ENCODE data around the gene NTMT1.
A peak's percentile ranks its signal among the peaks of the same experiment; 100 is the strongest.

The NTMT1 gene

DNA sequence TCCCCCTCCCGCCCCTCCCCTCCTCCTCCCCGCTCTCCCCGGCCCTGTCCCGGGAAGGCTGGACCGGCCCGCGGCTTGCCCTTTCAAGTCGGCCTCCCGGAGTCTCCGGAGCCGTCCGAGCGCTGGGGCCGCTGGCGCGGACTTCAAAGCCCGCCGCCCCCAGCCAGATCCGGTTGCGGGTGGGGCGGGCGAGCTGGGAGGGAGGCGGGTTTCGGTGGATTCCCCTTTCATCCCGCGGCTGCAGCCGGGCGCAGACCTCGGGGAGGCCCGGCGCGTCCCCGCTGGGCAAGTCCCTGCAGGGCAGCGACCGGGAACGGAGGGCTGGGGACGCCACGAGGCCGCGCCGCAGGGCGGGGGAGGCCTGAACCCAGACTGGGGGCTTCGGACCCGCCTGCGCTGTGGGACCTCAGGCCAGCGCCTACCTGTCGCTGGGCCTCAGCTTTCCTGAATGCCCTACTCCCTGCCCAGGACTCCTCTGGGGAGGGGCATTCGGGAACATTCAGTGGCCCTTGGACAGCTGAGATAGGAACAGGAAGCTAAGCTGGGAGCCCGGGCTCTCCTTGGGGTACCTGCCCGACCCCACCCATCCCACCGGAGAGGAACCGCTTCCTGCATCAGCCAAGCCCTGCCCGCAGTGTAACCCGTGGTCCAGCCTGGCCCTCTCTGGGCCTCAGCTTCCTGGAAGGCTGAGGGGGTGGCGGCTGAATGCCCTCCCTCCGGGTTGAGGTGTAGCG lies 28.4 kb upstream of the NTMT1 start:
- DNase-seq (ENCODE audit: low spot score), result no peak

DNA sequence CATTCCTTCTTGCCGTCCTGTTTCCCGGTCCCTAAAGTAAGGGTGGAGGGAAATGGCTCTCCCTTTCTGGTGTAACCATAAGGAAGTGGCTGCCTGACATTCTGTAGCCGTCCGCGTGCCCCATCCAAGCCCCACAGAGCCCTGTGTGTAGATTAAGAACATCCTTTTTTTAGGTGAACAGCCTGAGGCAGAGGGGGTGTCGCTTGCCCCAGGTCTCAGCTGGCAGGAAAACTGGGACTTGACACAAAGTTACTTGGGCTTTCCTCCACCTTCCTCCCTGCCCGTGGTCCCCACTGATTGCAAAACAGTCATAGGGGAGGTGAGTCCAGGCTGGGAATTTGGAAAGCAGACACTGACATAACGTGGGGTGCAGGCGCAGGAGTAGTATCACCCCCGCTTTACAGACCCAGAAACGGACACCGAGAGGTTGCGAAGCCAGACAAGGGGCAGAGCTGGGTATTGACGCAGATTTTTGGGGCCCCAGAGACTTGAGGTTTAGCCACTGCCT lies 27.8 kb upstream of the NTMT1 start:
- DNase-seq (ENCODE audit: low spot score), result no peak

DNA sequence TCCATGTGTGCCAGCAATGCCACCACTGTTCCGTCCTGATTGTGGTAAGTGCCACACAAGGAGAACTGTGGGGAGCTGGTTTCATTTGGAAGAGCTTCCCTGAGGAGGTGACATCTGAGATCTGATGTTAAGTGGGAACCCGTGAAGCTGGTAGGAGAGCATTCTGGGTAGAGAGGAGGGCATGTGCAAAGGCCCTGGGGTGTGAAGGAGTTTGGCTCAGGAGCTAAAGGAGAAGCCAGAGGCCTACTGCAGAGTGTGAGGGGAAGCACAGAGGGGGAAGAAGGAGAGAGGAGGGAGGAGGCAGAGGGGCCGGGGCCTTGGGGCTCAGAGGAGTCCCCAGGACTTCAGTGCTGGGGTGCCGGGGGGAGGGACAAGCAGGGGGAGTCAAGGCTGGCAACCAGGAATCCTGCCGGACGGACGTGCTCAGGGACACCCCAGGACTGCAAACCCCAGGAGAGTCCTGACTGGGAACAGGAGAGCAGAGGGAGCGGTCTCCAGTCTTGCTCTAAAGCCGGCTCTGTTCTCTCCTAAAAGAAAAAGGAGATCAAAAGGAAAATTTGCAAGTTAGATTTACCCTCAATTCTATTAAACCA lies 24.8 kb upstream of the NTMT1 start:
- no peak for DNase-seq (ENCODE audit: low spot score)

DNA sequence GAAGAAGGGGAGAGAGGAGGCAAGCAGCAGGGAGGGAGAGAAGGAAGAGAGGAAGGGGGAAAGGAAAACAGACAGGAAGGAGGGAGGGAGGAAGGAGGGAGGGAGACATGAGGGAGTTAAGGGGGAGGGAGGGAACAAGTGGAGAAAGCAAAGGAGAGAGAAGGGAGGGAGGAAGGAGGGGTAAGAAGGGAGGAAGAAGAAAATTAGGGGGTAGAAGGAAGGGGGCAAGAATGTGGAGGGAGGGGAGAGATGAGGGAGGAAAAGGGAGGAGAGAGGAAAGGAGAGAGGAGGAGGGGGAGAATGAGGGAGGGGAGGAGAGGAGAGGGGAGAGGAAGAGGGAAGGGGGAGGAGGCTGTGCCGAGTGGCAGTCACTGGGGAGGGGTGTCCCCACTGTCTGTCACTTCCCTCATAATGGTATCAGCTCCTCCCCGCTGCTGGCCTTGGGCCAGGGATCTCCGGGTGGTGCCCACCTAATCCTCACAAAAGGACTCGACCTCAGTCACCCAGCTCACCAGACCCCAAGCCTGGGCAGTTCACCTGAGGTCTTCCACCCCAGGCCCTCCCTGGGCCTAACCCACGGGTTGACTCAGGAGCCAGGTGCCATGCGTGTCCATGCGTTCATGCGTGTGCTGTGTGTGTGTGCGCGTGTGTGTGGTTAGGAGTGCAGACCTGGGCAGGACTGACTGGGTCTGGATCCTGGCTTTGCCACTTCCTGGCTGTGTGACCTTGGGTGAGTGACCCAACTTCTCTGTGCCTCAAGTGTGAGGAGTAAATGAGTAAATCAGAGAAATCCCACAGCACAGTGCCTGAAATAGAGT lies 23.2 kb upstream of the NTMT1 start:
- no peak for DNase-seq (ENCODE audit: low spot score)

DNA sequence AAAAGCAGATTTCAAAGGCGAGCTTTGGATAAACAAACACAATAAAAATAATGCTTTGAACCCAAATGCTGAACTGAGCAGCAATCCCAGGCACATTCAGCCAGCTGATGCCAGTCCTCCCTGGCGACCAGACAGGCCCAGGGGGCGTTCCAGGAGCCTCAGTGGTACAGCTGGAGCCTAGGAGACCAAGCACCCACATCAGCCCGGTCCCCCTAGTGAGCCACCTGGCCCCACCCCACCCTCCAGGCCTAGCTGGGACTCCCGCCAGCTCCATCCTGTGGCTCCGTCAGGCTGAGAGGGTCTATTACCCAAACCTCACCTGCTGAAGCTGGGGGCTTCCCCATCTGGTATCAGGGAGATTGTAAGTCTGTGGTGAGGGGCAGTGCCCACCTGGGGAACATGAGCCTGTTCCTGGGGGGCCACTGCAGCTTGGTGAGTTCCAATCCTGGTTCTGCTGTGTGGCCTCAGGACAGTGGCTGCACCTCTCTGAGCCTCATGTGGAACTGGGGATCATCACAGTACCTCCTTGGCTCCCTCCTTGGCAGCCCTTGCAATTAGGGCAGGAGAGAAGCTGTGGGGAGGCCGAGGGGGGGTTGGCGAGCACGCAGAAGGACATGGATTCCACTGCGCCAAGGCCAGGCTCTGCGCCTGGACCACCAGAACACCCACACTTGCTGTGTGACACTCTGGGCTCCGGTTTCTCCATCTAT lies 21.8 kb upstream of the NTMT1 start:
- DNase-seq (ENCODE audit: low spot score), result no peak

DNA sequence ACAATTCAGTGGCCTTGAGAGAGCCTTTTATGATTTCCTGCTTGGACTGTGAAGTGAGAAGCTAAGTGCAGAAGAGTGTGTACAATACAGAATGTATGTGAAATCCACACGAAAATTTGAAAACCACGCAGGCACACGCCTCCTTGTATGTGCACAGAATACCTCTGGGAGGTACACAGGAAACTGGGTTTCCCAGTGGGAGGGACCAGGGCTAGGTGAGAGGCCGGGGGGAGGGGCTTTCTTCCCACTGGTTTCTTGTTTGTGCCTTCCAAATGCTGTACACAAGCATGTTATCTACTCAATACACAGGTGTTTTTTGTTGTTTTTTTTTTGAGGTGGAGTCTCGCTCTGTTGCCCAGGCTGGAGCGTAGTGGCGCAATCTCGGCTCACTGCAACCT lies 21.2 kb upstream of the NTMT1 start:
- no peak for DNase-seq (ENCODE audit: low spot score)

DNA sequence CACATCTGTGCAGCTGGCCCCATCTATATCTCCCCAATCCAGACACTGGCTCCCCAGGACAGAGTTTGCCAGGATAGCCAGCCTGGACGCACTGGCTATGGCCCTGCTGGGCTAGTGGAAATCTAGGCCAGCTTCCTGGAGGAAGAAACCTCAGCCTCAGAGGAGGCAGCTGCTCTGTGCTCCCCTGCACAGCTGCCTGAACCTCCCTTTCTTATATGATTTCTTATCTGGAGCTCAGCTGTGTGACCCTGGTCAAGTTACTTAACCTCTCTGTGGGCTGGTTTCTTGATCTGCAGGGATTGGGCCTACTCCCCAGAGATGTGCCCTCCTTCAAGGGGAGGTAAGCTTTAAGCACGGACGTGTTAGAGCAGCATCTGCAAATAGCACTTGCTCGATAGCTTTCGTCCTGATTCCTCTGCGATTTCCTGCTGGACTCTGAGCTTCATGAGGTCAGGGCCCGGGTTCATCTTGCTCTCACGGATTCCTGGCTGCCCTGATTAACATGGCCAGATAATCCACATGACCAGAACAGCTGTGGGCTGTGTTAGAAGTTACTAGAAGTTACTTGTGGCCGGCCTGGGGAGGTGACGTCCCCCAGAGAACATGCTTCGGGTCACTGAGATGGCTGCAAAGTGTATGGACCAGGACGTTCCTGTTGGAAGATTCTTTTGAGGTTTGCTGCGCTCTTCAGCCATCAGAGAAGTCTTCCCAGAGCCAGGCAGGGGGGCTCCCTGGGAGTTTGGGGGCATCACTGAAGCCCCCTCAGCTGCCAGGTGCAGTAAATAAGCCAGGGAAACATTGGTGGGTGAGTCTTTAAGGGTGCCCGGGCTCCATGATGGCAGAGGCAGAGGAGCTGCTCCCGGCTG lies 19.6 kb upstream of the NTMT1 start:
- DNase-seq (ENCODE audit: low spot score), result no peak

DNA sequence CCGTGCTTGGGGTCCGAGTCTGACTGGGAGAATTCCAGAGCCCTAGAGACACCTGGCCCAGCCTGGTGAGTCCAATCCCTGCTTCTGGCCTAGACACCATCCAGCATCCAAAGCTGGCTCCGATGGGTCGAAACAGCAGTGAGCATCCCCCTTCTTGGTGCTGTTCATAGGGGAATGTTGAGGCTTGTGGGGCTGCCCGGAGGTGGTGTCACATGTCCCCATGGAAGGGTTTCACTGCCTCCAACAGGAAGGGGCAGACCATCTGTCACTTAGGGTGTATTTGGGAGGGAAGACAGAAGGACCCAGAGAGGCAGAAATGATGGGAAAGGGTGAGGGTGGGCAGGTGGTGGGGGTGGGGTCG lies 19.0 kb upstream of the NTMT1 start:
- no peak for DNase-seq (ENCODE audit: low spot score)

DNA sequence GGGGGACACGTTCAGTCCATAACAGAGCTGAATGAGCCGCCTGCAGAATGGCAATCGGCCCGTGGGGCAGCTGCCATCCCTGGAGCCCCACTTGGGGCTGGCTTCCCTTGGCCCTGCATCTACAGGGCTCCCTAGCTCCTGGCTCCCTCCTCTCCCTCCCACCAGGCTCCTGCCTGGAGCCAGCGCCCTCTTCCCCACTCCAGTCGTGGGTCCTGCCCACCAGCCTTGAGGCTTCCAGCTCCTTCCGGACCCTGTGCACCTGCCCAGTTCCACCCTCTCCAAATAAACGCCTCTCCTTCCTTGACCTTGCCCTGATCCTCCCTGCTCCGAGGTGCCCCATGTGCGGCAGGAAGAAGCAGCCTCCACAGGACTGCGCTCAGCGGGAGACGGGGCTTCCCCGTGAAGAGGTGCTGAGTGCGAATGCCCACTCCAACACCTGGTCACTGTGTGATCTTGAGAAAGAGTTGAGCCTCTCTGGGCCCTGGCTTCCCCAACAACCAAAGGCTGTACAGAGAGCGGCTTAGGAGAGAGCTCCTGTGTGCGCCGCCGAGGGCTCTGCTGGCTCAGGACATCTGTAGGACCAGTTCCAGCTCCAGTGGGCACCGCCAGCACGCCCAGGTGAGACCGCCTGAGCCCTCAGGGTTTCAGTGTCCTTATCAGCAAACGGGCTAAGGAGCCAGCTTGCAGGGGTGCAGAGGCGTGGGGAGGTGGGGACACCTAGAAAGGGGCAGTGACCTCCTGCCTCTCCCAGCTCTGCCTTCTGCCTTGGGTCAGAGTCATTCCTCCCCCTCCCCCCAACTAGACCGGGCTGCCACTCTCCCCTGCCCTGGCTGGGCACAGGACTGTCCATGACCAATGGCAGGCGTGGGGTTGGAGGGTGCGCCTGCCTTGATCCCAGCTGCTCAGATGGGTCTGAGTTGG lies 17.1 kb upstream of the NTMT1 start:
- DNase-seq (ENCODE audit: low spot score), result no peak

DNA sequence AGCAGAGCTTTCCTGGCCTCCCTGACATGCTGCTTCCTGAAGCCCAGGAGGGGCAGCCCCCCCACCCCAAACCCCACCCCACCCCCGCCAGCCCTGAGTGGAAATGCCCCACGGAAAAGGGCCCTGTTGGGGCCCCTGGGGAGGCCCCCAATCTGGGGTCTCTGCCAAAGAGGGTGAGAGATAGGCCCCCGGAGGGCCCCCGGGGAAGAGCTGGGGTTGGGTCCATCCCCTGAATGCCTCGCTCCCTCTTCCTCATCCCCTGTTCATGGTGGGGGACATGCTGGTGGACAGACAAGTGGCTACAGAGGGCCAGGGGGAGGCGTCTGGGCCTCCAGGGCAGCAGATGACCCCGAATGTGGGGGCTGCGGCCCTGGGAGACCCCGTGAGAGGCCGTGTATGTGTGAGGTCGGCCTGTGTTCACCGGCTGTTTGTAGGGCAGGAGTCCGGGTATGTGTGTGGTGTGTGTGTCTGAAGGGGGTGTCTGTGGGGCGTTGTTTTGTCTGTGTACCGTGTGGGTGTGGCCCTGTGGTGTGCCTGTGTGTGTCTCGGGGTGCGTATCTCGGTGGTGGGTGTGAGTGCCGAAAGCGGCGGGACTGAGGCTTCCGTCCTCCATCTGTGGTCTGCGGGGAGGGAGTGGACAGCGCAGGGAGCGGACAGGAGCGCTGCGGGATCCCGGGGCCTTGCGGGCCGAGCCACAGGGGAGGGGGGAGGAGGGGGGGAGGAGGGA lies 16.3 kb upstream of the NTMT1 start:
- no peak for DNase-seq (ENCODE audit: low spot score)

DNA sequence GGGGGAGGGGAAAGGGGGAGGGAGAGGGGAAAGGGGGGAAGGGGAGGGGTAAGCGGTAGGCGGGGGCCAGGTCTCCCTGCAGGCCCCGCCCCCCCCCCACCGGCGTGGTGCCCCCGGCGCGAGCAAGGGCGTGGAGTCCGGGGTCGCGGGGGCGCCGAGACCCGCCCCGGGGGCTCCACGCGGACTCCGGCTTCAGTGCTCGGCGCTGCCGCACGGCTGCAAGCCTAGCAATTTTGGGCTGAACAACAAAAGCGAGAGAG lies 15.8 kb upstream of the NTMT1 start:
- DNase-seq (ENCODE audit: low spot score), result no peak

DNA sequence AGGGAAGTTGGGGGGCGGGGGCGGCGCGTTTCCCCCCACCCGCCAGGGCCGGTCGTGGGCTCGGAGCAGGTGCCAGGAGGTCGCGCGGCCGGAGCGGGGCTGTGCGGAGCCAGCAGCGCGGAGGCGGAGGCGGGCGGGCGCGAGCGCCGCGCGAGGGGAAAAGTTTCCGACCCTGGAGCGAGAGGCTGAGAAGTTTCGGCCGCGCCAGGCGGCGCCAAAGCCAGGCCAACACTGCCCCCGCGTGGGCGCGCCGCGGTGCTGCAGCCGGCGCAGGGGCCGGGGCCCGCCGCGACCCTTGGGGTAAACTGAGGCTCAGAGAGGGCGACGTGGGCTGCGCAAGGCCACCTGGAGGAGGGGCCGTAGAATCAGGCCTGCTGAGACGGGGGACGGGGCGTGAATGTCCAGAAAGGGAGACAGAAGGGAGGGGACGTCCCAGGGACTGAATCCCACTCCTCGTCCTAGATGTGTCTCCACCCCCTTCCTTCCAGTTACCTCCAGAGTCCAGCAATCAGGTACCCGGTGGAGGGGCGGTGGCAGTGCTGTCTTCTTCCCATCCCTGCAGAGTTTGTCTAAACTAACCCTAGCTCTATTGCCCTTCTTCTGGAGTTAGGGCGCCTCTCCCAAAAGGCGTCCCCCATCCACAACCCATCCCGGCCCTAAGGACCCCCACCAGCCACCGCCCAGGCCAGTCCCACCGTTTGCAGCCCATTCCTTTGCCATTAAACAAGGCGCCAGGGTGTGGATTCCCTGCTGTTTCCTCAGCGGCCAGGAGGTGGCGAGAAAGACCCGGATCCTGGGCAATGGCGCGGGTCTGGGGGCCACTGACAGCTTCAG lies 15.3 kb upstream of the NTMT1 start:
- DNase-seq (ENCODE audit: low spot score), result peak; percentile 88

DNA sequence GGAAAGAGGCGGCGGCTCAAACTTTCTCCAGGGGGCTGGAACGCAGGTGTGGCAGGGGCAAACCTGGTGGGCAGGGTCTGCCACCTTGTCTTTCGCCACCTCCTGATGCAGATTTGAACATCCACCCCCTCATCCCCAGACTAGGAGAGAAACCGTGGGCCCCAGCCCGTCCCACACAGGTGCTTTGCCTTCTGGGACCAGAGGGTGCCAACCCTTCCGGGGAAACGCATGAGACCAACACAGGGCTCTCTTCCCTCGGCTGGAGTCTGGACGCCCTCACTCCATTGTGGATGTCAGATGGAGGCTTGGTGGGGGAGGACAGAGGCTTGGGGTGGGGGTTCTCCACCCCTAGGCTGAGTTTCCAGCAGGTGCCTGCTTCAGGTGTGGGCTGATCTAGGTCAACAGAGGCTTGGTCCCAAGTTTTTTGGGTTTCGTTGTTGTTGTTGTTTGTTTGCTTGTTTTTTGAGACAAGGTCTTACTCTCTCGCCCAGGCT lies 14.6 kb upstream of the NTMT1 start:
- DNase-seq (ENCODE audit: low spot score), result no peak

DNA sequence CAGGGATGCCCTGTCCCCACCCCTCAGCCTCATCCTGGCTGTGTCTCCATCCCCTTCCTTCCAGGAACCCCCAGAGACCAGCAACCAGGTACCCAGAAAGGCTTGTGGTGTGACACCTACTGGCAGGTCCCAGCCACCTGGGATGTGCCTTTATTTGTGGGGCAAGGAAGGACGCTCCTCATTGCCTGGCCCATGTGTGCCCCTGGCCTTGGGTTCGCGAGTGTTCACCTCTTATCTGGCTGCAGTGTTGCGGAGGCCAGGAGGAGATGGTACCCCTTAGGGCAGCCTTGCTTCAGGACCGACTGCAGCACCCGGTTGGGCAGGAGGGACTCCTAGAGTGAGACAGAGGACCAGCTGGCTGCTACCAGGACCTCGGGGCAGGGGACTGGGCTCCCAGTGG lies 13.8 kb upstream of the NTMT1 start:
- DNase-seq (ENCODE audit: low spot score), result no peak

DNA sequence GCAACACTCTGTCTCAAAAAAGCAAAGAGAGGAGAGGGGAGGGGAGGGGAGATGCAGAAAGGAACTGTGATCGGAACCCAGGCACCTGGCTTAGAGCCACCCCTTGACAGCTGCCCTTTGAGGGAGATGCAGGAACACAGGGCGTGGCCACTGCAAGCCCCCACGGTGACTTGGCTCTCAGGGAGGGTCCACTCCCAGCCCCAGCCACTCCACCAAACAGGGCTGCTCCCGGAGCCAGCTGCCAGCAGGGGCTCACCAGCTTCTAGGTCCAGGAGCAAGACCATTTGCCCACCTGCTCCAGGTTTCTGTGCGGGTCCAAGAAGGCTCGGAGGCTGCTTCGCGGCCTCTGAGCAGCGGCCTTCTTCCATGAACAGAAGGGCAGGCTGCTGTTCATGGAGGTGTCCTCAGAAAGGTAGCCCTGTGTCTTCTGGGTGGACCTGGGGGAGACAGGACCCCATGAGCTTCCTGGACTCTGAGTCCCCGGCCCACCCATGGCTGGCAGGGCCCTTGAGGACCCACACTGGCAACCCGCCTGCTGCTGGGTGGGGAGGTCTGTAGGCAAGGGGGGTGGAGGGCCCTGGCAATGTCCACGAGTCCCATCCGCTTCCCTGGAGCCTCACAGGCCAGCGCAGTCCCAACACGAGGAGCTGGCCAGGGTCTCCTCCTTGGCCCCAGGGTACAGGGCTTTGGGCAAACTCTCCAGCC lies 13.0 kb upstream of the NTMT1 start:
- DNase-seq (ENCODE audit: low spot score), result no peak

DNA sequence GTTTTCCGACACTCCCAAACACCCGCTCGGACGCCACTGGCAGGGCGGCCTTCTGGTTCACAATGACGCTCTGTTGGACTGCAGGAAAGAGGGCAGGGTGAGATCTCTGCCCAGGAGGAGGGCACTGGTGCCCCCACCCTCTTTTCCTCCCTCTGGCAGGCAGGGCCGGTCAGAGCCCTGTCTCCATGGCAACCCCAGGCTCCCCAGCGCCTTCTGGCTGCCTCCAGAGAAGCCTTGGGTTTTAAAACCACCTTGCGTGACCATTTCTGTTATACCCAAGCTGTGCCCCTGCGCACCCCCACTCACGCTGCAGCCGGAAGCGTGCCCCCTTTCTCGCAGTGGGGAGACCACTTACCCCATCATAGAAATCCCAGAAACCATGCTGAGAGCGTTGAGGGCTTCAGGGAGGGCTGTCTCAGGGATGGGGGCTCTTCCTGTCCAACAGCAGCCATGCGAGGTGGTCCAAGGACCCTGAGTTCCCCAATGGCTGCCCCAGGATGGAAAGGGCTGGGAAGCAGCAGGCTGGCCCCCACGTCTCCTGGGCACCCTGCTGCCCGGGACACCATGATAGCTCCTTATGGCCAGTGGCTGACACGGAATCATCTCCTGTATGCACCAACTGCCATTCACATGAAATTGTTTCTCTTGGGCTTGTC lies 12.3 kb upstream of the NTMT1 start:
- peak; percentile 94 for DNase-seq (ENCODE audit: low spot score)

DNA sequence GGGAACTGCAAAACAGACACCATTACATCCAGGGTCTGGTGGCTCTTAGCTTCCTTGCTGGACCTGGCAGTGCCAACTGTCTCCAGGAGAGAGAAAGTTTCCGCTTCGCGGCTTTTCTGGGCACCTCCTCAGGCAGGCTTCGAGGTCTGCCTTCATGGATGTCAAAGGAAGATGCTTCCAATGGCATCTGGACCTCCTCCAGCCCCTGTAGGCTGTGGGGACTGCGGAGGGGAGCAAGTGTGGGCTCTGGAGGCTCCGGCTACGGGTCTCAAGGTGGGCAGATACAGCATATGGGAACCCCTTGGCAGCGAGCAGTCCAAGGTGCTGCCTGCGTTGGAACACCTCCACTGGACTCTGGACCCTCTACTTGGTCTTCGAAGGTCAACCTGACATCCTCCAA lies 11.0 kb upstream of the NTMT1 start:
- DNase-seq (ENCODE audit: low spot score), result no peak
